Transverse colon (tissue), 4 donors: ENCODE measurements around the gene INO80E. TPM values are rescaled to one million over a fixed set of nuclear protein-coding genes. Genes with fewer than 3 reads are reported as not detected.
A peak's percentile ranks its signal among the peaks of the same experiment; 100 is the strongest.

Experiments used
- DNase-seq: peaks from one replicate; pipeline ENCODE4 v3.0.0-alpha.2; 2019
- H3K27ac ChIP-seq, 4 donors: fragments of 200-600 bp; sonication (generic); 2 replicates each; pipeline ENCODE4 v1.5.1; 2016 to 2018; ENCODE audit warnings: inconsistent platforms in 4 of 4
- H3K27me3 ChIP-seq: fragments of 200-600 bp; sonication (generic); 2 replicates; pipeline ENCODE4 v1.5.1; 2017; ENCODE audit warnings: inconsistent platforms
- H3K36me3 ChIP-seq, 4 donors: fragments of 200-600 bp; sonication (generic); 2 replicates each; pipeline ENCODE4 v1.5.1; 2017 to 2019; ENCODE audit warnings: inconsistent platforms in 4 of 4
- H3K4me1 ChIP-seq, 4 donors: fragments of 200-600 bp; sonication (generic); 2 replicates each; pipeline ENCODE4 v1.5.1; 2017 to 2020; ENCODE audit warnings: inconsistent platforms in 4 of 4
- H3K4me3 ChIP-seq, 4 donors: fragments of 200-600 bp; sonication (generic); 1 replicate in 1 of 4; 2 replicates in 3 of 4; pipeline versions ENCODE4 v1.5.1 to v1.6.1; 2017 to 2019; ENCODE audit warnings: inconsistent platforms in 4 of 4
- H3K9me3 ChIP-seq, 2 donors: fragments of 200-600 bp; sonication (generic); 2 replicates each; pipeline ENCODE4 v1.5.1; 2017 to 2019; ENCODE audit warnings: inconsistent platforms in 2 of 2
- EP300 ChIP-seq: sonication (generic); formaldehyde crosslinking; IDR thresholded peaks from one replicate; pipeline ENCODE4 v1.6.1; 2017; ENCODE audit warnings: antibody characterized with exemption, low read depth
- POLR2A ChIP-seq: fragments of 450-650 bp; IDR thresholded peaks from one replicate; pipeline ENCODE4 v1.6.1; 2016; ENCODE audit warnings: antibody characterized with exemption, mild to moderate bottlenecking, moderate library complexity
- POLR2AphosphoS5 ChIP-seq, 3 donors: sonication (generic); formaldehyde crosslinking; IDR thresholded peaks; one replicate each; pipeline ENCODE4 v1.6.1; 2016; ENCODE audit warnings: antibody characterized with exemption in 3 of 3
- WGBS, 2 donors: methylation state at CpG; one replicate each; pipeline ENCODE4 v1.1.5; 2018; ENCODE audit warnings: low coverage in 1 of 2; 5-methylcytosine and 5-hydroxymethylcytosine counted together
- in situ Hi-C, 4 donors: fragments of 200-750 bp; cut with MboI; loops; one replicate each; pipeline versions ENCODE4 v1.15.0 to v1.15.1; 2017; ENCODE audit warnings: low sequenced_read_pairs in 3 of 4, low pct_ligation_motif_present in 1 of 4, low pct_unique_long_range_greater_than_20kb in 1 of 4
- intact Hi-C: fragments of 100-400 bp; cut with DNase I; formaldehyde crosslinking; loops from one replicate; pipeline ENCODE4 v1.15.1; 2023; ENCODE audit warnings: low total_unique reads
- total RNA-seq, 4 donors: library from RNA; depleted of rRNA; stranded (reverse); fragments of >200 nt; gene quantifications; one replicate each; pipeline ENCODE4 v1.1.0, GENCODE V29; 2016
- TF ChIP-seq, protein P1 (sequence below), 5 experiments: fragments of 200-600 bp in 3 of 5; fragments of 450-650 bp in 2 of 5; sonication (generic) in 3 of 5; IDR thresholded peaks; 1 replicate in 2 of 5; 2 replicates in 3 of 5; pipeline ENCODE4 v1.5.1; 2016 to 2017; ENCODE audit warnings: antibody characterized with exemption in 5 of 5, inconsistent platforms in 3 of 5, mild to moderate bottlenecking in 2 of 5, moderate library complexity in 1 of 5

Gene INO80E
- total RNA-seq, 4 donors from 2014 or later: 65.6 to 94.3 (median 73.0) TPM

DNA sequence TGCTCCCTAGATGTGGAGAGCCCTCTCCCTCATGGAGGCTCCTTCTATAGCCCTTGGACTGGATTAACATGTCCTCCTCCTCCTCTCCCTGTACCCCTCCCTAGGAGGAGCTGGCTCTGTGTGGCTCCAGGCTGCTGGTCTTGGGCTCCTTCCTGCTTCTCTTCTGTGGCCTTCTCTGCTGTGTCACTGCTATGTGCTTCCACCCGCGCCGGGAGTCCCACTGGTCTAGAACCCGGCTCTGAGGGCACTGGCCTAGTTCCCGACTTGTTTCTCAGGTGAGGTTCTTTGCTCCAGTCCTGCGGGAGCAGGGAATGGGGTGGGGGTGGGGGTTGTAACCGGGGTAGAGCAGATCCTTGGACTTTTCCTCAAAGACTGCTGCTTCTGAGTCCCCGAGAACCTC lies 24.7 kb upstream of the INO80E start:
- in situ Hi-C loops: no loop called here
- WGBS, 2 donors: 93% methylated on average over 8 of the region's 8 CpGs; no CpG with 5 or more reads in 1 of the 2 donors

GRCh38 chr16:29972500-29972899 lies 23.5 kb upstream of the INO80E start:
- intact Hi-C loops (no loop called here), in situ Hi-C loops (no loop called here)
- H3K4me3 ChIP-seq: no peak overlapping the region
- H3K27ac ChIP-seq: peak overlapping the region in 1 of 4 donors; percentile 94
- no peaks in the 10 kb centered on the region for H3K27me3 ChIP-seq
- TF ChIP-seq EP300 (no peak), POLR2A (no peak), POLR2AphosphoS5 (IDR thresholded peaks at IDR 0.05) (no peak)
- TF ChIP-seq, protein P1, sequence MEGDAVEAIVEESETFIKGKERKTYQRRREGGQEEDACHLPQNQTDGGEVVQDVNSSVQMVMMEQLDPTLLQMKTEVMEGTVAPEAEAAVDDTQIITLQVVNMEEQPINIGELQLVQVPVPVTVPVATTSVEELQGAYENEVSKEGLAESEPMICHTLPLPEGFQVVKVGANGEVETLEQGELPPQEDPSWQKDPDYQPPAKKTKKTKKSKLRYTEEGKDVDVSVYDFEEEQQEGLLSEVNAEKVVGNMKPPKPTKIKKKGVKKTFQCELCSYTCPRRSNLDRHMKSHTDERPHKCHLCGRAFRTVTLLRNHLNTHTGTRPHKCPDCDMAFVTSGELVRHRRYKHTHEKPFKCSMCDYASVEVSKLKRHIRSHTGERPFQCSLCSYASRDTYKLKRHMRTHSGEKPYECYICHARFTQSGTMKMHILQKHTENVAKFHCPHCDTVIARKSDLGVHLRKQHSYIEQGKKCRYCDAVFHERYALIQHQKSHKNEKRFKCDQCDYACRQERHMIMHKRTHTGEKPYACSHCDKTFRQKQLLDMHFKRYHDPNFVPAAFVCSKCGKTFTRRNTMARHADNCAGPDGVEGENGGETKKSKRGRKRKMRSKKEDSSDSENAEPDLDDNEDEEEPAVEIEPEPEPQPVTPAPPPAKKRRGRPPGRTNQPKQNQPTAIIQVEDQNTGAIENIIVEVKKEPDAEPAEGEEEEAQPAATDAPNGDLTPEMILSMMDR (IDR thresholded peaks at IDR 0.05): no peak
- peaks cover 0 to 12% (median 6%) of the 10 kb centered on the region in 4 donors for H3K36me3 ChIP-seq
- peaks cover 21 to 32% (median 25%) of the 10 kb centered on the region in 4 donors for H3K4me1 ChIP-seq
- H3K9me3 ChIP-seq: no peaks in the 10 kb centered on the region
- 100% methylated on average over 1 of the region's 1 CpG; no CpG with 5 or more reads in 1 of the 2 donors for WGBS, 2 donors
- DNase-seq: no peak

More for the DNA sequence above, 24.7 kb upstream of the INO80E start:
- Histone ChIP-seq H3K9me3 (no peaks in the 10 kb centered on the region), H3K36me3 (peaks cover 0 to 12% (median 6%) of the 10 kb centered on the region in 4 donors), H3K4me1 (peaks cover 16 to 24% (median 19%) of the 10 kb centered on the region in 4 donors), H3K27ac (no peak overlapping the region), H3K27me3 (no peaks in the 10 kb centered on the region), H3K4me3 (no peak overlapping the region)
- DNase-seq: no peak
- no peak for TF ChIP-seq EP300
- TF ChIP-seq, protein P1 (IDR thresholded peaks at IDR 0.05): no peak
- intact Hi-C loops: no loop called here

- Histone ChIP-seq H3K36me3 (peaks cover 0 to 12% (median 5%) of the 10 kb centered on the region in 4 donors), H3K27ac (peak overlapping the region; percentile 92 to 95 (median 94)), H3K4me3 (peak overlapping the region in 1 of 4 donors; percentile 99), H3K9me3 (no peaks in the 10 kb centered on the region), H3K27me3 (no peaks in the 10 kb centered on the region), H3K4me1 (peaks cover 21 to 32% (median 25%) of the 10 kb centered on the region in 4 donors)
- no peak for DNase-seq
- intact Hi-C loops (no loop called here), in situ Hi-C loops (no loop called here)
- TF ChIP-seq EP300 (no peak), POLR2AphosphoS5 (IDR thresholded peaks at IDR 0.05) (no peak), POLR2A (no peak)
- TF ChIP-seq, protein P1 (IDR thresholded peaks at IDR 0.05): no peak
- 60 to 80% methylated on average over 2 to 6 of the region's 6 CpGs for whole genome bisulfite sequencing, 2 donors
Measured at GRCh38 chr16:29972992-29973383, 23.1 kb upstream of the INO80E start.

DNA sequence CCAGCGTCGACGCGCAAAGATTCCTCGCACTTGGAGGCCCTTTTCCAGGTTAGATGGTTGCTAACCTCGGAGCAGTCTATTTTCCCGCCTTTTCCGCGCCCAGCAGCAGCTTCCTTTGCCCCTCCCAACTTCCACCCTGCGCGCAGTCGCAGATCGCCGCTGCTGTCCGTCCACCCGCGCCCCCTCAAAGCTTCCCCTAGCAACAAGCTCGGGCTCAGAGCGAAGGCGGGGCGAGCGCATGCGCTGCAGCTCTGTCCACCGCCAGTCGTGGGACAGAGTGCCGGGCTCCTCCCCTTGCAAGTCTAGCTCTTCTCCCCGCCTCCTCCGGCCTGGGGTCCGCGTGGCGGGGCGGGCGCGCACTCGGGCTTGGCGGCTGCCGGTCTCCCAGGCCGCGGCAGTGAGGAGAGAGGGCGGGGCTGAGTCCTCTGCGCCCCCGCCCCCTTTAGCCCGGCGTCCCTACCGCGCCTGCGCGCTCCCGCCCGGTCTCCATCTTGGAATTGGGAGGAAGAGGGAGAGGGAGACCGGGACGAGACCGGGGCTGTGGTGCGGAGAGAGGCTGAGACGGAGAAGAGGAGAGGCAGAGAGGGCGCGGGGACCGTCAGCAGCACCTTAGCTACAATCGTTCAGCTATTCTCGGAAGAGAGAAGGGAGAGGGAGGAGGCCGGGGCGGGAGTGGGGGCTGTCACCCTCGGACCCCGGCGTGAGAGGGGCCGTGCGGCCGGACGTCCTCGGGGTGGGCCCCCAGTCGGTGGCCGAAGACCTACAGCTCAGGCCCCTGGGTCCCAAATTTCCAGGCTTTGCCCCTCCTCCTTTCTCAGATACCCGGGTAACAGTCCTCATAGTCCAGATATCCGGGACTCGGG lies 22.4 kb upstream of the INO80E start, which contains the start of gene TAOK2:
Gene TAOK2 (plus strand): TSS at position 485 of the 863 bp plus-strand sequence. CDS start 3,905 bp downstream, outside the sequence.
- peaks cover 0 to 11% (median 3%) of the 10 kb centered on the region in 4 donors for H3K36me3 ChIP-seq
- no peaks in the 10 kb centered on the region for H3K9me3 ChIP-seq
- intact Hi-C loops (no loop called here), in situ Hi-C loops (no loop called here)
- TF ChIP-seq EP300: no peak
- TF ChIP-seq POLR2A: peak; percentile 85
- peak; percentile 82 to 92 (median 92) for TF ChIP-seq POLR2AphosphoS5 (IDR thresholded peaks at IDR 0.05)
- TF ChIP-seq, protein P1 (IDR thresholded peaks at IDR 0.05): no peak
- H3K27me3 ChIP-seq: no peaks in the 10 kb centered on the region
- H3K4me3 ChIP-seq: peak within 1 kb of the TSS; percentile 66 to 99 (median 86)
- peak; percentile 98 for DNase-seq
- 0 to 5% methylated on average over 3 to 65 of the region's 75 CpGs for WGBS, 2 donors
- peaks cover 21 to 32% (median 25%) of the 10 kb centered on the region in 4 donors for H3K4me1 ChIP-seq
- peak within 1 kb of the TSS; percentile 92 to 95 (median 94) for H3K27ac ChIP-seq
